SW 1271 (cell line): ENCODE data around the gene DNMT3A.
A peak's percentile ranks its signal among the peaks of the same experiment; 100 is the strongest.

ENCODE experiments used
- DNase-seq, 2 experiments: peaks; one replicate each; lab custom pipeline; 2025; lab: John Stamatoyannopoulos, UW

DNMT3A gene

GRCh38 chr2:25326326-25327013 is 15.3 kb downstream of the DNMT3A start:
- no peak for DNase-seq

- no peak for DNase-seq
Measured at GRCh38 chr2:25324905-25325592, 16.7 kb downstream of the DNMT3A start.

GRCh38 chr2:25324251-25324650 is 17.5 kb downstream of the DNMT3A start:
- DNase-seq: no peak

GRCh38 chr2:25323610-25324189 is 18.0 kb downstream of the DNMT3A start:
- no peak for DNase-seq

- no peak for DNase-seq
Measured at GRCh38 chr2:25323042-25323514, 18.6 kb downstream of the DNMT3A start.

GRCh38 chr2:25322312-25322711 is 19.4 kb downstream of the DNMT3A start:
- no peak for DNase-seq

GRCh38 chr2:25320077-25320476 is 21.6 kb downstream of the DNMT3A start:
- DNase-seq: no peak

- DNase-seq: no peak
Measured at GRCh38 chr2:25316101-25316500, 25.6 kb downstream of the DNMT3A start.

GRCh38 chr2:25315316-25315680 is 26.4 kb downstream of the DNMT3A start:
- no peak for DNase-seq

- no peak for DNase-seq
Measured at GRCh38 chr2:25314514-25315315, 27.0 kb downstream of the DNMT3A start.

- no peak for DNase-seq
Measured at GRCh38 chr2:25313711-25314513, 27.8 kb downstream of the DNMT3A start.

GRCh38 chr2:25312958-25313710 is 28.6 kb downstream of the DNMT3A start:
- no peak for DNase-seq

- DNase-seq: no peak
Measured at GRCh38 chr2:25311865-25312575, 29.7 kb downstream of the DNMT3A start.

GRCh38 chr2:25310965-25311864 is 30.5 kb downstream of the DNMT3A start:
- no peak for DNase-seq

GRCh38 chr2:25310709-25310964 is 31.1 kb downstream of the DNMT3A start:
- no peak for DNase-seq

- peak; percentile 48 to 49 for DNase-seq
Measured at GRCh38 chr2:25309402-25309801, 32.3 kb downstream of the DNMT3A start.

GRCh38 chr2:25308599-25308998 is 33.1 kb downstream of the DNMT3A start:
- DNase-seq: no peak

GRCh38 chr2:25307949-25308557 is 33.7 kb downstream of the DNMT3A start:
- no peak for DNase-seq

GRCh38 chr2:25306777-25307368 is 34.9 kb downstream of the DNMT3A start:
- DNase-seq: no peak
